Central memory CD4-positive, alpha-beta T cell (primary cell): Measurements from ENCODE around the gene PITX2.

Experiments
- DNase-seq: peaks from one replicate; pipeline ENCODE4 v3.0.0; 2022

Gene PITX2

DNA sequence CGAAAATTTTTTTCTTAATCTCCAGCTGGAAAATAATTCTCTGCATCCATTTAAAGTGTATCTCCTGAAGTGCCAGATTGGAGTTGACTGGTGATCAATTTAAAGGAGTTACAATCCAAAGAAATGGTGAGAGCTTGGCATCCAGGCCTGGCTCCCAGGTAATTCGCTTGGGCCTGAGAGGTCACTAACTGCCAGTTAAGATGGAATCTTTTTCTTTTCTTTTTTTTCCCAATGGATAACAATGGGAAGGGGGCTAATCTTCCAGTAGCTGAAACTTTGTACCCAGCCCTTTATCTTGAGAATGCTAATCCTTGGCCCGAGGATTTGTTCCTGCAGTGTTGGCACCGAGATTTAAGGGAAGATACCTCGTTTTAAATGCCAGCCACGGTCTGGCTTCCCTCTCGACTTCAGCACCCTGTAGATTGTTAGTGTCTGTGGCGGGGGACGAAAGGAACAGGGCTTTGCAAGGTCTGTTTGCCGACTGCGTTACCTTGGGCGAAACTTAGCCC, 13.3 kb upstream of the PITX2 start:
- no peak for DNase-seq

DNA sequence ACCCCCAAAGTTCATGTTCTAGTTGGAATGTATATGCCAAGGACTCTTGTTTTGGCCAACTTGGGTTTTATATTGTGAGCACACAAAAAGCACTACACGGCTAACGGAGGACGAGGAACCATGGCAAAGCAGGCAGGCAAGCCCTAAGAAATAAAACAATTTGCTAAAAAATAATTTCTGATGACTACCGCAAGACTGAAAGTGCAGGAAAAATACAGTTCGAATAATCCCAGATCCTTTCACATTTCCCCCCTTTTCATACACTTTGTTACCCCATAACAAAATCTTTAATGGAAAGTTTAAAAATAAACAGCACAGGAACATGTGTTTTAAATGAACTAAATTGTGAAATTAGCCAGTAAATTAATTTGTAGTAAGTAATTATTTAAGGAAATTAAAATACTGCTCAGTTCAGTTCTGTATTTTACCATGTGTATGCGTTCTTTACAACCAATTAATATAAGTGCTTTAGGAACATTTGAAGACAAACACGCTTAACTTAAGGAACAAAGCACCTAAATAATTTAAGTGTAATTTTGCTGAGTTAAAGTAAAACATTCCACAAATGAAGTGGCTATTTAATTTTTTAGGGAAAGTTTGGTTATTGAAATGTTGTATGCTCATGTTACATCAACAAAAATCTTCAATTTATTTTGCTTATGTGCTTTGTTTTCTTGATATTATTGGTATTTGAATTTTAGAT, 12.4 kb upstream of the PITX2 start:
- DNase-seq, result no peak

DNA sequence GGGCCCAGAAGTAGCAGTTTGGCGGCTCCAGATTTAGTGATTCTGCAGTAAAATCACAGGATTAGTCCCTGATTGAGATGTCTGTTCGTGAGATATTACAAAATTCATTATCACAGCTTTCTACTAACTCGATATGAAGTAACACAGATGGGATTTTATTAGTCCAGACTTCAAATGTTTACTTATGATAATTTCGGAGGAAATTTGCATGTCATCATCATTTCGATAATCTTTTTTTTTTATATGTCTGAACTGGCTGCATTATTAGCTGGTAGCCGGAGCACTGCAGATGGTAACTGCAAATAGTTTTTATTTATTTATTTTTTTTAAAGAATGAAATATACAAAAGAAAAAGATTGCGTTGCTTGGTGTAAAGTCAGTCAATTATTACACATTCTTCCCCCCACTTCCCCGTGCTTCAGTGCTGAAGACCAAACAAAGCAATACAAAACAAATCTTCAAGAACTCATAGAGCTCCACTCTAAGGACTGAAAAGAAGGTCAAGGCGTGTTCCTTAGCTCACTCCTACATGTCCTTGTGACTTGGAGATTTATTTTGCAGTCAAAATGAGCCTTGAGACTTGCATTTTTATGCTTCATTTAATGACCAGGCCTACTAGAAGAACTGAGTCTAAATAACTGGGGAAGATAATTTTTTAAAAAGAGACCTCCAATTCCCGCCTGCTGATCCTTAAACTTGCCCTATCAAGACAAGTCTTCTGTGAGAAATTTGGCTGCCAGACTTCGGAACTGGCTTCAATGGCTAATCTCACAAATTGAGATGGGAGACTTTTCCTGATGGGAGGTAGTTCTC, 11.7 kb upstream of the PITX2 start:
- no peak for DNase-seq

DNA sequence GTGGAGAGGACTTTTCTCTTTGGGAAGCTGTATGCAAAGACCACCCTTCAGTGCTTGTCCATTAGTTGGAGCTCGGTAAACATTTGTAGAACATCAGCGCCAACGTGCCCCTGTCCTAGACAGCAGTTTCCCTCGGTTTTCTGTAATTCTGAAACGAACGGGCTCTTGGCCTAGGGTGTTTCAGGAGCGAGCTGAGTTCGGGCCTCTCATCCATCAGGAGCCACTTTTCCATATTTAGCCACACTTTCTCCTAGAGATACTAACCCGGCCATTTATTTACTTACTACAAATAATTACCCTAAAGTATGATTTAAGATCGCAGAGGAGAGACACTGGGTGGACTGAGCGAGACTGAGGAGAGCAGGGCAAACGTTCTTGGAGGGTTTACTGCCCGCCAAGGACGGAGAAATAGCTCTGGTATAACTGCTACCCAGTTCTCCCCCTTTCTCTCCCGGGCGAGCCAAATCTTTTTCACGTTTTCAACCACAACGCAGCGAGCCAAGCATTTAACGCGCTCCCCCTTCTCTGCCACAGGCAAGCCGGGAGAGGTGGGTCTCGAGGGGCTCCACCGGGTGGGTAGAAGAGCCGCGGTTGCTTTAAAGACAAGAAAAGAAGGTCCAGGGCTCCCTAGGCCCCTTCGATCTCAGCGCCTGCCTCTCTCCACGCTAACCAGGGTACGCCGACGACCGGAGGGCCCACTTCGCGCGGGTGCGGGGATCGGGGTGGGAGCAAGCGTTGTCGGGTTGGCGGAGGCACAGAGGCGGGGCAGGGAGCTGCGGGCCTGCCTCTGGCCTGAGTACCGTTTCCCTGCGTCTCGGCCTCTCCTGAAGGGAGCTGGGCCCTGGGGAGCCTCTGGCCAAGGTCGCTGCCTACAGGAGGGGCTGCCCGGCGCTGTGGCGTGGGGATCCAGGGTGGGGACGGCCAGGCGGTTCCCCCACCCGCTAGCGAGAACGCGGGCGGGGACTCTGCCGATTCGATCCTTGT, 10.8 kb upstream of the PITX2 start:
- DNase-seq, result no peak

DNA sequence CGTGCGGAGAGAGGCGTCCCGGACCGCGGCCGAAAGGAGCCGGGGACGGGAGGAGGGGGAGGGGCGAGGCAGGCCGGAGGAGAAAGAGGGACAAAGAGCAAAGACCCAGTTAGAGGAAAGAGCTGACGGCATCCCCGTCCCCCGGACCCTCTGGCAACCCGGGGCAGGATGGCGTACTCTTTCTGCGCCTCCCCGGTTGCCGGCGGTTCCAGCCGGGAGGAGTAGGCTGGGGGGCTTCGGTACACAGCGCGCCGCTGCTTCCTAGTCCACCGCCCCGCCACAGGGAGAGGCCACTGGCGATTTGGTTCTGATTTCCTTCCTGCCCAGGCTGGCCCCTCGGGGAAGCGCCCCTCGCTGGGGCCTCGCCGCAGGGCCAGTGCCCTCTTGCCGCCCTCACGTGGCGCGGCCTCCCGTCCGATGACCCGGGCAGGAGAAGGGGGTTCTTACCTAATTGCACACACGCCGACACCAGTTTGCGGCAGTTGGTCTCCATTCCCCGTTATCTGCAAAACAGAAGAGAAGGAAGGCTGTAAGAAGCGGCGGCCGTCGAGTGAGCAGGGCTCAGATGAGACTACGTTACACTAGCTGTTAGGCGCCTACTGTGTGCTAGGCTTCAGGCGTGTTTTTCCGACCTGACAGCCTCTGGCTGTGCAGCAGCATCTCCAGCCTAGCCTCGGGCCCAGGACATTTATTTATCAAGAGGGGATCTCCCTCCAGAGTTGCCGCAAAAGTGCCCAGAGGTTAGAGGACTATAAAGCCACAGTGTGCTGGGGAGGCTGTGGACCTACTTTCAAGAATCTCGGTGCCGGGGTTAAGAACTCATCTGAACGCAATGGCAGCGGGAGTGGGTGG, 9.9 kb upstream of the PITX2 start:
- DNase-seq, result no peak

DNA sequence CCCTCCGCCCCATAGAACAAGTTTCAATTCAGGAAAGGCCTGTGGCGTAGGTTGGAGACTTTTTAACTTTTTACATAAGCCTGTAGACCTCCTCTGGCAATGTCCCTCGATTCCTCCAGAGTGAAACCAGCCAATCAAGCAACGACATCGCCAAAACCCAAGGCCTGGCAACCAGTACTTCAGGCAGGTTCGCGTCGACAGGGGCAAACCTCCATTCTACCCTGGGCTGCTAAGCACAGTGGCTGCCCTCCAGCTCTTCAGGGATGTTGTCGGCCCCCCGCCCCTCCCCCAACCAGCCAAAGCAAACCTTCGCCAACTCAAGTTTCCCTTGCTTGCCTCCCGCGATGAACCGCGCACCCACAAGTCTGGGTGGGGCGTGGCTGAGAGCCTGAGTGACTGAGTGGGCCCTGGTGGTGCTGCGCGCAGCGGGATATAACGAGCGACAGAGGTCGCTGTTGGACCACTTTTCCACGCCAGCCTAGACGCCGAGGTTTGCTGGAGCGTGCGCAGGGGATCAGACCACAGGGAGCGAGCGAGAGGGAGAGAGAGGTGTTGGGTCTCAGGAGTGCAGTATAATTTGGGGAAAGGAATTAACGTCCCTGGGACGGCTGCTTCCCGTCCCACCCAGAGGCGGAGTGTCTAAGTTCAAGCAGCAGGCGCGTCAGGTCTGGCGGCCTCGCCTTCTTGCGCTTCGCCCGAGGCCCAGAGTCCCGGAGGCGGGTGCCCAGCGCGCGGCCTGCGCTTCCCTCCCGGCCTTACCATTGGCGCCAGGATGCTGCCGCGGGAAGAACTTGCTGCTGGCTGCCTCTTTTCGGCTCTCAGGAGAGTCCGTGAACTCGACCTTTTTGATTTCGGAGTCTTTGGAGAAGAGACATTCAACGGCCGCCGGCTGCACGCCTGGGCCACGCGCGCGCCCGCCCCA, 9.0 kb upstream of the PITX2 start:
- no peak for DNase-seq

DNA sequence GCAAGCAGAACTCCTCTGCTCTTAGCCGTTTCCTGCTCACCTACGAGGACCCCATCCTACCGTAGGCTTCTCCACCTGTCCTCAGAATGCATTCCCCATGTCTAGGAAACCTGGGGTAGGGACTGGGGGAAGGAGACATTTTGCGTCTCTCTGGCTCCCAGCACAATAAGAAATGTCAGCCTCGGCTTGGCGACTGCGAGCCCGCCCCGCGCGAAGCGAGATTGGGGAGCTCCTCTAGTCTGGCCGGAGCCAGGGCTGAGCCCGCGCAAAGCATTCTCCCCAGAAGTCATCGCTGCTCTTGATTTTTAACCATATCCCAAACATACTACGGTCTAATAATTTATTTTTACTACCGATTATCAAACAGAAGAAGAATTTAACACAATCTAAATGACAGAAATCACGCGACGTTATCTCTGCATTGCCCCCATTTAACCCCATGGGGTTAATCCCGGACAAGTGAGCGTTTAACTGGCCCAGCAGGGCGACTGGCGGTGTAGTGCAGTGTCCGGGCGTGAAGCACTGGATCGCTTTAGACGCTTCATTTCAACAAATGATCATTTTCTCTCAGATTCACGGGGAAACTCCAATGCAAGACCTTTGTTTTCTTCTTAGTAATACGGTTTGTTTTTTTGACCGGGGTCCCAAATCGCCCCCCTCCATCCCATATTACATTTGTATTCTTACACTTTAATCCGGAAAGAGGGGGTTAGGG, 8.0 kb upstream of the PITX2 start:
- no peak for DNase-seq

DNA sequence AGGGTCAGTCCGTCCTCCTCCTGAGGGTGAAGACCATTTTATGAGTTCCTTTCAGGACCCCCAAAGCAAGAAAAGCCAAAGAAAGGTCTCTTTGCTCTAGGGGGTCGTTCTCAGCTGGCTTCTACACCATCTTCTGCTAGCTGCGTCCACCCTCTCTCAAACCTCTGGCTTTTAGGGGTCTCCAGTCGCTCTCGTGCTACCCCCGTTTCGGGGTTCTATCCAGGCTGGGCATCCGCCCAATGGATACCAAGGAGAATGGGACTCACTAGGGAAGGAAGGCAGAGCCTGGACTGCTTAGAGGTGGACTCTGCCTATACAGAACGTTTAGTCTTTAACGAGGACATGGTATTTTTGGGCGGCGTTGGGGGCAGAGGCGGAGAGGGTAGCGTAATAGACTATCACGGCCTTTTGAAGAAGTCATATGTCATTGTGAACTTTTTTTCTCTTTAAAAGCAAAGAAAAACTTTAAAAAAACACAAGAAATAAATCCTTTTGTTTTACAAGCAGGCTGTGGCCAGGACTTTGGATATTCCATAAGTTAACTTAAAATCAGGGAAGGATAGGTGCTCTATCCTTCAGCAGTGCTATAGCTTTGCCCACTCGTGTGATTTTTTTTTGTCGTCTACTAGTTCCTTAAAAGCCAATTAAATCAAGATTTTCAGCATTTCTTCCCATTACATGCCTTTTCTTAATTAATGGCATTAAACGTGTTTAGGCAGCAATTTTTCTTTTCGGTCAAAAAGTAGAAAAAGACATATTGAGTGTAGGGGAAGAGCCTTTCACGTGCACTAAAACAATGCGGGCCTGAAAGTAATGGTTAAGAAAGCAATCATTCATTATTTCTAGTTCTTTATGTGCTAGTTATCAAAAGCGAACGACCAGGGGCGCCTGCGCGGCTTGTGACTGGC, 7.2 kb upstream of the PITX2 start:
- DNase-seq, result no peak

DNA sequence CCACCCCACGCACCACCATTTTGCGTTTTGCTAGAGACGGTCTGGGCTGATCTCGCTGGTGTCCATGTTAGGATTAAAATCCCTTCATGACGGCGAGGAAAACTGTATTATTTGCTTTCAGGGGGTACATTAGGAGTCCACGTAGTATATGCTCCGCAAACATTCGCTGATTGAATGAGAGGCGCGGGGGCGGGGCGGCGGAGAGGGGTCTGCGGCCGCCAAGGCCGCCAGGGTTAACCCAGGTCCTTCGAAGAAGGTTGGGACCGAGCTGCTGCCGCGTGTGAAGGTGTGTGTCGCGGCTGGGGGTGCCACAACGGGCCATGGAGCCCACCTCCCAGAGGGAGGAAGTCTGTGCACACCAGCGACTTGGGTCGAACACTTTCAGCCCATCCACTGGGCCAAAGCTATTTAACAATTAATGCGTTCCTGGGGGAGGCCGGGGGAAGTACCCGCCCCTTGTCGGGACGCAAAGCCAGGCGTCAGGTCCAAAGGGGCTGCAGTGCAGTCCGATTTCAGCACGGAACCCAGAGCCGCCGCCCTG, 6.4 kb upstream of the PITX2 start:
- DNase-seq, result no peak

DNA sequence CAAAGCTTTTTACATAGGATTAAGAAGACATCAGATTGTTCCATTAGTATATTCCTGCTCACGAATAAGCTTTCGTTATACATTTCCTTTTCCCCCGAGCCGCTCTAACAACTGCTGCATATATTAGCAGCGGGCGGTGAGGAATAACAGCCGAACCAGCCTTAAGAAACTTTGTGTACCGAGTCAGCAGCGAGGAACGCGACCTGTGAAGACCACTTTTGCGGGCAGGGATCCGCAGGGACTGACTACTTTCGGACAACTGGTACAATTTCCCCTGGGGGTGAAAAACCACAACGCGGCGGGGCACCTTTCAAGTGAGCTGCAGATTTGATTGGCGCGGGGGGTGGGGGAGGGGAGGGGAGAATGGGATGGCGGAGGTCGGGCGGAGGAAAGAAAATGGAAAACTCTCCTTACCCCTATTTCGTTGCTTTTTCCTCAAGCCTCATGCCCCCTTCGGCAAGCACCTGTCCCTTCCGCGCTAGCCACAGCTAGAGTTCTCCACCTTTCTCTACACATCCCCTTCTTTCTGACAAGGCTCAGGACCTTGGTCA, 5.9 kb upstream of the PITX2 start:
- no peak for DNase-seq

DNA sequence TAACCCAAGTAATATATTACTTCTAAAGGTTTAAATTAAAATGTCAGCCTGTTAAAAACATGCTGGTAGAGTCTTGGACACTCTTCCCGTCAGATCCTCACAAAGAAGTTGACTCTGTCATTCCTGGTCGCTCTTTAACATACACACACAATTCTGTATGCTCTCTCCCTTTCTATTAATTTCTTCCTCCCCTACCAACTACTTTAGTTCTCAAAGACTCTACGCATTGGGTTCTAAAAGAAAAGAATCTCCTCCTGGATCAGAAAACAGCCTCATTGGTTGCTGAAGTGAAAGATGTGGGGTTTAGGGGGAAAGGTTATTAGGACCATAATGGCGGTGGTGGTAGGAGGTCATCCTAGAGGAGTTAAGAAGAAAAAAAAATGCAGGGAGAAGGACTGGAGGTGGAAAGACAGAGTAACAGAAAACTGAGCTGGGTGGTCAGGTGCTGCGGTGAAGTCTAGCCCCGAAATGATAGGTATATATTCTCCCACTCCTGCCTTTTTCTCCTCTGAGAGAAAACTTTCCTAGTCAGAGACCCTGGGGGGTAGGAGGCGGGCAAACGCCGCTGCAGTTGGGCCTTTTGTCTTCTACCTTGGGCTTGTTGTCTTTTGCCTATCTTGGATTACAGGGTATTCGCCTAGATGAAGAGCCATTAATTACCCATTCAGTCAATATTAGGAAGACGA, 5.2 kb upstream of the PITX2 start:
- no peak for DNase-seq

DNA sequence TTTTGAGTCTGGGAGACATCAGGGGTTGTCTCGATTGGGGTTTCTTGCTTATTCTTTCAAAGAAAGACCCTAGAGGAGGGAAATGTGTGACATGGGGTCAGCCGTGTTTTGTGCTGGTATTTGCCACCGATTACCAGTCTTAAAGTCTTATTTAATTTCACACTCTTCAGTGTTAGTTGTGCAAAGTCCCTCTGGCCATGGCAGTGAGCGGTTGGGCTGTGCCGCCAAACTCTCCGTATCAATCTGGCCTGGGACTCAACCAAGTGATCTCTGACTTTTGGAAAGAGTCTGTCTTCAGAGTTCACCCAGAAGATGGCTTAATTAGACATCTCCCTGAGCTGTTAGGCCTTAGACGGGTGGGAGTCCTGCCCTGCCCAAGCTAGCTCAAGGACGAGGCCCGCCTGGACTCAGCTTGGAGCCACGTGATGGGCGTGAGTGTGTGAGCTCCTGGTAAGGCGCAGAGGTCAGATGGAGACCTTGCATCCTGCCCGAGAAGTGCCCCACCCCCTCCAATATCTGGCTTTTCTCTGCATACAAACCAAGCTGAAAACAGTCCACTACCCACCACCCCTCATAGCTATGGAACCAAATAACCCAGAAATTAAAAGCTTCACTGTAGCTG, 3.8 kb upstream of the PITX2 start:
- DNase-seq, result no peak

DNA sequence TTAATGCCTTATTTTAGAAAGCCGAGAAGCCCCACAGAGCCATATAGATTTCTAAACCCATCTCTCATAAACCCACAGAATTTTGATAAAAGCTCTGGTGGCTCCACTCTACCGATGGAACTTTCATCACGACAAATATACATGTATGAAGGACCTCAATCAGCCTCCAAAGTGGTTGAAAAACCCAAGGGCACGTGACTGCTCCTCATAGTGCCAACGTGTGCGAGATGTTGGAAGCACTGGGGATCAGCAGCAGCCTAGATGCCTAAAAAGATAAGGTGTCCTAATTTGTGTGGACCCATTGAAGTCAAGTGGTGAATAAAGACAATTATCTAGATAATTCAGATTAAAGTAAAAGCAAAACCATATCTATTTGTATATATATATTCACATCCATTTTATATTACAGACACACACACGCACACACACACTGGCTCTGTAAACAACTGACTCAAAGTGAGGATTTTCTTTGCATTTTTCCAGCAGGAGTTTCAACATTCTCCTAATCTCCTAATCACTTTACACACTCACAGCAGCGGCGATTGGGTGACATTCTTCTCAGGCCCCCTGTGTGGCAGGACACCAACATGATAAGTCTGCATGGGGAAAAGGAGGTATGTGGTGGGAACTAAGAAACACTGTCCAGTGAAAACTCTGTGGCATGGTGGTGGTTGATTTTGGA, 2.8 kb upstream of the PITX2 start:
- no peak for DNase-seq

DNA sequence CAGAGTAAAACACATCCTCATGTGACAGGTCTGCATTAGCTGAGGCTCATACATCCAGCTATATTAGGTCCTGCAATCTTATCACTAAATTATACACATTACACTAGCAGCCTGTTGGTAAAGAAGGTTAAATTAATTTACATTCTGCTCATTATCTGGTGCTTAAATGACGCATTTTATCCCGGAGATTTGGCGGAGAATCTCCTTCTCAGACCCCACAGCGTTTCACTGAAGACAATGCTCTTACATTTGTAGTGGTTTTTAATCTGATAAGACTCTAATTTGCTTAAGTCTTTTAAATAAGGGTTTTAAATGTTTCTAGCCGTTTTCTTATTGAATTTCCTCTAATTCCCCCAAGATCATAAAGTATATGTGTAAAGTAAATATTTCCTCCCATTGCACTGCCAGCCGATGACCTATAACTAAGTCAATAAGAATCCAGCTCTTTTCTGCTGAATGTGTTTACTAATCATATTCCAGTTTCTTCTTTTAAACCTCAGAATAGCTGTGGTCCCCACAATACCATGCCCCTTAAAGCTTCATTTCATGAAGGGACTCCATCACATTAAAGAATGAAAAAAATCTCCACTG, 2.1 kb upstream of the PITX2 start:
- no peak for DNase-seq

DNA sequence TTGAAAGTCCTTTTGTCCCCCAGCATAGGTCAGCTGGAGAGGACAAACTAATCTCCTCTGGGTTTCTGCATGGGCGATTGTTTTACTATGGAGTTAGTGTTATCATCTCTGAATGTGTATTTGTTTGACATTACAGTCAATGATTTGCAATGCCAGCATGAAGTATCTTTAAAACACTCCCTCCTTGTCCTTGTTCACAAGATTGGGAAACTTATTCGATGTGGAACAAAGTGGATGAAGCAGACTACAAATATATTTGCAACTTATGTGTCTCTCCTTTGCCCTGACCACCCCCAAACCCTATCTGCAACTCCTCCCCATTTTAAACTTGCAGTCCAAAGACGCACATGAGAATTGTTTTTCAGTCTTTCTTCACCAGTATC, 1.5 kb upstream of the PITX2 start:
- no peak for DNase-seq

DNA sequence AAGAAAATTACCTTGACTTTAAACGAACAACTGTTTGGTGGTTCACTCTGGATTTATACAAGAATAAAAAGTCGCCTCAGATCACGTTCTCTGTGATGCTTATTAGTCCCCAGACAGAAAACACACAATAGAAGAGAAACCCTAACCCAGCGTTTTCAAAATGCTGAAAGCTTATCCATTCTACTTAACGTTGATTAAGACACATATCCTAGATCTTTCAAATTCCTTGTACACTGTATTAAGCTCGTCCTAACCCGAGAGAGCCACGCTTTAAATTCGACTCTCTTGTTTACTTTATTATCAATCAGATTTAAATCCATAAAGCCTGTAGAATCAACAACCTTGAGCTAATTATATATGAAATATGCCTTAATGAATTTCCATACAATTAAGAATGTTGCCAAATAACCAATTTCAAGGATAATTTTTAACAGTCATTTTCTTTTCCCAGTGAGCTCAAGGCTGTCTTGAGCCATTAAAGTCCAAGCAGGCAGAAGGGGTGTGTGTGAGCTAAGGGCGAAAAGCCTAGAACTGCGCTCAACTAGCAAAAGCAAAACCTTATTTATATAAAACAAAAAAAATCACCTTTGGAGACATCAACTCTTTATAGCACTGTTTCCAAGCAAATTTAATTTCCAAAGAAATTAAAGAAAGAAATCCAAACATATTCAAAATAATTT, 981 bp upstream of the PITX2 start:
- no peak for DNase-seq
